Fibroblast of peridontal ligament (primary cell): ENCODE results near the gene UBE2D2.

Experiments used
- DNase-seq: peaks from one replicate; pipeline ENCODE4 v3.0.0-alpha.2; 2010; ENCODE audit errors: extremely low read depth

The UBE2D2 gene

DNA sequence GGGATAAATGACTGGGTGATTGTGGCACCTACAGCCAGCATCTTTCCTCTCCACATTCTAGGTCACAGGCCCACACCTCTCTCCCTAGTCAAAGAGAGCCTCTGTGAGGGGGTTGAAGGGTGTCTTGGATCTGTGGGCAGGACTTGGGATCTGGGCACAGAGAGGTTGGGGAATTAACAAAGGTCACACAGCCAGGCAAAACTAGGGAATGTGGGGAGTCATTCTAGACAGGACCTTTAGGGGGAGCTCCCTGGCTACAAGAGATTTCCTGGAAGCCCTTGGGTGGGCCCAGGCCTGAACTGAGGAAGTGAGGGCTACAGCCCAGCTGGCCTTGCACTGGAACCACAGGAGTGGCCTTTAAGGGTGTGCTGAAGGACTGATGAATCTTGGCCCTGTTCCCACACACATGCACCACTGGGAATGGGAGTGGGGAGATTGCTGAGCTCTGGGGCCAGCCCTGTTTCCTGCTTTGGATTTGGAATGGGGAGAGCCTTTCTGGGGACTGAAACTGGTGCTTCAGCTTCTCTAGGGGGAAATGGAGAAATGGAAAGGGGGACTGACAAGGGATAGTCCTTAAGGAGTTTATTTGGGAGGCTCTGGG is 74.6 kb downstream of the UBE2D2 start:
- DNase-seq: peak; percentile 95

DNA sequence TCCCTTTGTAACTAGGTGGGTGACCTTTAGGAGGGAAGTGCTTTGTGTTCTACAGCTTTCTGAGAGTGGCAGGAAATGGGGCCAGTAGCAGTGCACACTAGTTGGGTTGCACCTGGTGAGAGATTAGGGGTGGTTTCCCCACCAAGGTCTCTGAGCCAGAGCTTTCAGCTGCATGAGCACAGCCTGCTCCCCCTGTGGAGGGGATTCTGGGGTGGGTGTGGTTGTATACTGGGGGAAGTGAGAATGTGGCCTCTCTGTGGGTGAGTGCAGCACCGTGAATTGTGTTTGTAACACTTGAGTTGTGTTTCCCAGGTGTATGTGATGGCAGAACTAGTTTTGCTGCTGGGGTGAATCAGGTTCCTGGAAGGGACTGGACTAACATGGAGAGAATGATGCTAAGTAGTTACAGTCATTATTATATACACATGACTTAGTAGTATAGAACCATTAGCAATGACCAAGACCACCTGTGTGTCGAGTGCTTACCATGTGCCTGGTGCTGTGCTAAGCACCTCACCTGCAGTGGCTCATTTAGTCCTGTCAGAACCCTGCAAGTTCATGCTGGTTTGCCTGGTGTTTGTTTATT is 75.2 kb downstream of the UBE2D2 start:
- DNase-seq: no peak

DNA sequence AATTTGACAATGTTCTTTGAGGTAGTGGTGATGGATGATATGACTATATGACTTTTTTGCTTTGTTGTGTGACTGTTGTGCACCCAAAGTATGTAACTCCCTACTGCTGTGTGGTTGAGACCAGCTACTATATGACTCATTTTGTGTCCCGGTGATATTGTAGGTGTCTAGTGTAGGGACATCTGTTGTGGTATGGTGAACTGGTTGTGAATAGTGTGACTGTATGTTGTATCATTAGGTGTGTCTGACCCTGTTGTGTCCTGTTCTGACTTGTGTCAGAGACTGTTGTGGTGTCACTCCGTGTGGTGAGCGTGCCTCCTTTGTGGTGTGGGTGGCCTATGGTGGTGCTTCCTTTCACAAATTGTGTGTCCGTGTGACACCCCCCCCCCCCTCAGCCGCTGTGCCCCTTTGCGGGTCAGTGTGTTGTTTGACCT is 75.9 kb downstream of the UBE2D2 start:
- no peak for DNase-seq

DNA sequence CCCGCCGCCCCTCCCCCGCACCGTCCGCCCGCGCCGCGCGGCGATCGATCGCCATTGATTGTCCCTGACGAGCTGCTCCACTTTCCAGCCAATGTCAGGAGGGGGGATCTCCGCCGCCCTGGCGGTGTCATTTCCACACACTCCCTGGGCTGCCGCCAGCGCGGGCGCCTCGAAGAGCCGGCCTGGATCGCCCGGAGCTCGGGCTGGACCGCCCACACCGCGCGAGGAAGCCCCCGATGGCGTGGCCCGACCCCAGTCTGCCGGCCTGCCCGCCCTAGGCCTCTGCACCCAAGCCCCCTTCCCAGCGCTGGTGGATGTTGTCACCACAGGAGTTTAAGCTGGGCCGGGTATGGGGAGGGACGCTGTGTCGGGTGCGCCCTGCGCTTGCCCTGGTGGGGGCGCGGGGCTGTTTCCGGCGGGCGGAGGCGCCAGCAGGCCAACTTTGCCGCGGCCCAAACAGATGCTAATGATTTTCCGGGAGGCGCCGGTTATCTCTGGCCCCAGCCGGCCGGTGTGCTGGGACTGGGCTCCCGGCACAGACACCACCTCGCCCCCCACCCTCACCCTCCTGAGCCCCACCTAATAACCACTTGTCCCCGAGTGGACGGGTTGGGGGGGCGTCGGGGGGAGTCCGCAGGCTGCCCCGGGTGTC is 76.4 kb downstream of the UBE2D2 start:
- peak; percentile 75 for DNase-seq

DNA sequence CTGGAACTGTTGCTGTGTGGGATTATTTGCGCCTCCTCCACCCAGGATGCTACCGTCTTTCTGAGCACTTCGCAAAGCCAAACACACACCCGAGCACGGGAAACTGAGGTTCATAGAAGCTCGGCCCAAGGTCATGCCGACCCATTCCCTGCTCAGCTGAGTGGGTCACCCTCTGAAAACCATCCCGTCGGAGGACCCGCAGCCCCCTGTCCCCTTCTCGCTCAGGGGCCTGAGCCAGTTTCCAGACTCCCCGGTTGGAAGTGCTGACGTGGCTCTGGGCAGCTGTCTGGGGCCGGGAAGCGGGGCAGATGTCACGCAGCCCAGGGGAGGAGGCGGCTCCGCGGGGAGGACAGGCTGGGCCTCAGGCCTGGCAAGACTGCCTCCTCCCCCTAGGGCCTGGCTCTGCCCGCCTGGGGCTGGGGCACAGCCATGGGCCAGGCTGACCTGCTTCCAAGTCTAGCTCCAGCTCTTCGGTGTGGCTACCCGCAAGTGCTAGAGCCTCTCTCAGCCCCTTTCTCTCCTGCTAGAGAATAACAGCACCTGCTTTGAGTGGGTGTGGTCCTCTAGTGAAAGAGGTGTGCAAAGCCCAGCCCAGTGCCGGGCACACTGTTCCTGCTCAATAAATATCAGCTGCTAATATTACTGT is 77.1 kb downstream of the UBE2D2 start:
- peak; percentile 56 for DNase-seq

DNA sequence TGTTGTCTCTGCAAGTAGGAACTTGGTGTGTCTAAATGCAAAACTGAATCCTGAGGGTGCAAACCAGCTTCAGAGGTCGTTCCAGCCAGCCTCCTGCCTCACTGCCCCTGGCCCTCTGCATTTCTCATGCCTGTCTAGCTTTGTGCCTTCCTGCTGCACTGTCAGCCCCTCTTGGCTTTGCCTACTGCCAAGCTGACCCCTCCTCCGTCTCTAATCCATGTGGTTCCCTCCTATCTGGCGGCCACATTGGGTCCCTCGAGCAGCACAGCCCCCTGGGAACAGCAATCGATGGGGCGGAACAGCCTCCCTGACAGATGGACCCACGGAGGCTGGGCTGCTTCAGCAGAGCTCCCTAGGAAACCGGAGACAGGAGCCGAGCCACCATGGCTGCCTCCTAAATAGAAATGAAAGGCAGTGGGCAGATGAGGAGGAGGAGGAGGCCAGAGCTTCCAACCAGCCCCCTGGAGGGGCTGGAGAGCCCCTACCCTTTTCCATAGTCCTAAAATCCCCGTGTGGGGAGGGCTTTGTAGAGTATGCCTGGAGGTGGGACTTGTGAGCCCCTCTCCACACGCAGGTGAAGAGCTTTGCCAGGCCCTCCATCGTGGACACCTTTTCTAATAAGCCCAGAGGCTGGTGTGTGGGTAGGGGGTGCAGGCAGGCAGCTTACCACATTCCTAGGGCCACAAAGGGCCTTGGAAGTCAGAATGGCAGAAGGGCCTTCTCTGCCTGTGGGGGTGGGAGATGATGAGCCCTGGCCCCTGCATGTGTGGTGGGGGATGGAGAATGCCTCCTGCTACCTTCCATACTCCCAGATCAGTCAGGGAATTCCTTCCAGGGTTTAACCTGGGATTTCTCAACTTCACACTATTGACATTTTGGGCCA is 77.8 kb downstream of the UBE2D2 start:
- no peak for DNase-seq

DNA sequence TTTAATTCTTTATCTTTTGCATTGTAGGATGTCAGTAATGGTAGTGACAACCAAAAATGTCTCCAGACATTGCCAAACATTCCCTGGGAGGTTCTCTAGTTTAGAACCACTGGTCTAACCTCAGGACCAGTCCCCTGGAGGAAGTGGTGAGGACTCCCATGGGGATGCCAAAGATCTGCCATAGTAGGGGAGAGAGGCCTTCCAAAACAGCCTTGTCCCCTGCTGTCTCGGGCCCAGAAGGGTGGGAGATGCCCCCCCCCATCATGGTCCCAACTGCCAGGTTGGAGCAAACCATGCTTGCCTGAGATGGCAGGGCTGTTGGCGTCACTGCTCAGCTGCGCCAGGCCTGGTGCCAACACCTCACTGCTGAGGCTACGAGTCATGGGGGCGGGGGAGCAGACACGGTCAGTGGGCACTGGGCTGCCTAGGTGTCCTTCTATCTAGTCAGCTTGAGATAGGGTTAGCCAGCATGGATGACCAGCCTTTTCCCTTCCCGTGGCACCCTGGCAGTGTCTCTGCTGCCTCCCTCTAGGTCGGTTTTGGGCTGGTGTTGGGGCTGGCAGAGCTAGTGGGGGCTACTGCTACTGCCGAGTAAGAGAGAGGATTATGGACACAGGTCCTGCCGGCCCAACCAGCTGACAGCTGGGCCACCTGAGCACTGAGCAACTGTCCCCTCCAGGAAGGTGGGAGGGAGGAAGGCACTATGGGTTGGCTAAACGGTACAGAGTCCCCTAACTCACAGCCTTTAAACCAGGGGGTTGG is 78.7 kb downstream of the UBE2D2 start:
- DNase-seq: peak; percentile 39

DNA sequence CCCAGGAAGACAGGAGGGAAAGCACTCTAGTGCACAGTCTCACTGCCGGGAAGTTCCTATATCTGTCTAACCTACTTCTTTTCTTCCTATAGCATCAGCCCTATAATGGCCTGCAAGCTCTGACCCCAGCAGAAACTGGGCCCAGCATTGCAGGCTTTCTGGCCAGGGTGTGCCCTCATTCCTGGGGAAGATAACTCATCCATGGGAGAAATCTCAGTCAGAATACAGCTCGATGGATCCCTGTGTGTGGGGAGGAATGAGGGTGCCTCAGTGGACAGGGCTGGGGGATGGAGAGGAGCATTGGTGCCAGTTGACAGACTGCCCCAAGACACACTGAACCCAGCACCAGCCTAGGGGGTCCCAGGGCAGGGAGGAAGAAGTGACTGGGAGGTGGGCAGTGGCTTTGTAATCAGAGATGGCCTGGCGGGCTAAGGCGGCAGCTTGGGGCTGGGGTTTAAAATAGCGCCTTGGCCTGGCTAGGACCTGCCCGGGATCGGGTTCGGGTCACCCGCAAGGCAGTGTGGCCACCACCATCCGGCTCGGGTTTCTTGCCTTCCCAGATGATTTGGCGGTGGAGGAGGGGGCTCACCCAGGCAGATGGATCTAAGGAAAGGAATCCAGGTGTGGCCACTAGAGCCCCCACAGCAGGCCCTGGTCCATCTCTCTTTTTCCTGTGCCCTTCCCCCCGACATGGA is 79.4 kb downstream of the UBE2D2 start:
- DNase-seq: no peak

DNA sequence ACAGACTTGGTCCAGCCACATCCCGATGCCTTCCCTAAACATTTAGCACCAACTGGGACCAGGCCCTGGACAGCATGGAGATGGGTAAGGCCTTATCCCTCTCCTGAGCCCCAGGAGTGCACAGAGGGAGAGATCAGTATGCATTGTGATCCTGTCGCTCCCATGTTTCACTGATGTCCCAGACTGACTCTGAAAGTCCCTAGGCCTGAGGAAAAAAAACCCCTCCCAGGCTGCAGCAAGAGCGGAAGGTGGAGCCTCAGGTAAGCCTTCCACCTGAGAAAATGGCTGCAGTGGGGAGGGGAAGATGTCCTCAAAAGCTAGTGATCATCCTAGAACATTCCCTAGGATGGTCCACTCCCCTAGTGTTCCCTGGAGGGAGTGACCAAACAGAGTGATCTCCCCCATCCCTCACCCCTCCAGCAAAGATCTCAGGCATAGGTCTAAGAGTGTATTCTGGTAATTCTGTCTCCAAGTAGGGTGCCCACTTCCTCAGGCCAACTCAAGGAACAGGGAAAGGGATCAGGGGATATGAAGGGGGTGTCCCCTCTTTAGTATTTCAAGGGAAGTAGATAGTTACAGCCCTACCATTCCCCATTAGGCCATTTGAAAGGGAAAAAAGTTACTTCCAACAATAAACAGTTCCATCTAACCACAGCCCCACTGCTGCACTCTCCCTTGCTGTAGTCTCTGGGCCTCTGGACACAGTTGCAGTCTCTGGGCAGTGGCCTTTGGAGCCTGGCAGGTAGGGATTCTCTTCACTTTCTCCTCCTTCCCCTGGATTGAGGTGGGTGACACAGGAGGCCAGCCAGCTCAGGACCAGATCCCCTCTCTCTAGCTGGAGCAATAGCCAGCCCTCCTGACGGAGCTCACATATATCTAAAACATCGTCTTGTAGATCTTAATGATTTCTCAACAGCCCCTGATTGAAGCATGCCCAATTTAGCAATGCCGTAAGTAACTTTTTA is 80.3 kb downstream of the UBE2D2 start:
- DNase-seq: no peak

DNA sequence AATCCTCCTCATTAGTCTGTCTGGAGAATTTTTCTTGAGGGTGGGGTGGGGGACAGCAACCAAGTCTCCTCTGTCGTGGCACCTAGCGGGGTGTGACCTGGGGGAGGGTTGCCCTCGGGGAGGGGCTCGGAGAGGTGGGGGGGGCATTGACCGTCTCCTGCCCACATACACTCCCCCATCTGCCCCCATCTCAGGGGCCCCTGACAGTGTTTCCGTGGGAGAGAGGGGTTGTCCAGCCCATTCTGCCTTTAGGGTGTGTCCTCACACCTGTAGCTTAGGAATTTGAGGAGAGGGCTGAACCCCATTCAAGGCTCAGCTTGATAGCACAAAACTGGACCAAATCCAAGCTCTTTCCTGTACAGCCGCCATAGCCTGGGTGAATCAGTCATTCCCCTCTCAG is 81.1 kb downstream of the UBE2D2 start:
- no peak for DNase-seq

DNA sequence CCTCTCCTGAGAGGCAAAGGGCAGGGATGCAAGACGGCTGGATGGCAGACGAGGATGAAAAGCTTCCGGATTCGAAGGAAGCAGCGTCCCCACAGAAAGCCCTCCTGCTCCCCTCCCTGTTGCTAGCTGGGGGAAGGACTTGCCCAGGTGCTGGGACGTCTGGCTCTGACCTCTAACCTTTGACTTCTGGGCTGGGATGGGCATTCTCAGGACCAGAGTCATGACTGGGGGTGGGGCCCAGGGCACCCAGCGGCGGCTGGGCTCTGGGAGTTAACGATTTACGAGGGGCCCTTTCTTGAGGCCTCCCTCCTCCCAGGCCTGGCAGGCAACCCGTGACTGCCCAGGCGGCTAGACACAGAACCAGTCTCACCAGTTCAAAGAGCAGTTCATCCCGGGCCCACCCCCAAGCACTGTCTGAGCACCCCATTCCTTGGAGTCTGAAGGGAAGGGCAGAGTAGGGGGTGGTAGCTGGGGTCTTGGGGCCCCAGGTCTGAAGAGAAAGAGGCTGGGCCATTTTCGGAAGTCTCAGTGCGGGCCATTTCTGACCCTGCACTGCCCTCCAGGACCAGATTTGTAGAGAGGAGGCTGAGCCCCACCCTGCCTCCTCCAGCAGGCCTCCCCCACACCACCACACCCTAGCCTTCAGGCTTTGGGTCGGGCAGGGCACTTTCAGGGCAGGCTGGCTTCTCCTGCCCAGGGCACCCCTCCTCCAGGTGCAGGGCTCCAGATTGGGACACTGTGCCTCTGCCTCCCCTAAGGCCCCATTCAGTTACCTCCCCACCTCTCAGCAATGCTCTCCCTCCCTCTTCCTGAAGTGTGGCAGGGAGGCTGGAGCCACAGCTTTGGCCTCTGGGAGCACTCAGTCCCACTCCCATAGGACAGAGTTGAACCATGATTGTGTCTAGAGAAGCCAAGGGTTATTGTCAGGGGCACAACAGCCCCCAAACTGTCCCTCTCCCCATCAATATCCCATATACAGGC is 82.0 kb downstream of the UBE2D2 start:
- no peak for DNase-seq

DNA sequence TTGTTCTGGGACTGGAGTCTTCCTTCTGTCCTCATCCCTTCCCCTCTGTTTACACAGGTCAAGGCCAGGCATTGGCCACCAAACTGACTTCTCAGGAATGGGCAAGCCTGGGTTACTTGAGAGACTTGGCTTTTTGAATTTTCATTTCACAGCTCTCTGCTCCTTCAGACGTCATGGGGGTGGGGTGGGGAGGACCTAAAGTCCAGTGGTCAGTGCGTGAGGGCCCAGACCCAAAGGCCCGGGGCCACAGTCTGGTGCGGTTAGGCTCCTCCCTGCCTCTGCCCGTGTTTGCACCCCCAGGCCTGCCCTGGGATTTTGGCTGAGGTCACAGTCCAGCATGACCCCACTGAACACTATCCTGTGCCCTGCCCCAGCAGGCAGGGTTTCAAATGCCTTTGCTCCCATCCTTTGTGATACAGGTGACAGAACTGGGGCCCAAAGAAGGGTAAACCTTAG is 82.9 kb downstream of the UBE2D2 start:
- no peak for DNase-seq

DNA sequence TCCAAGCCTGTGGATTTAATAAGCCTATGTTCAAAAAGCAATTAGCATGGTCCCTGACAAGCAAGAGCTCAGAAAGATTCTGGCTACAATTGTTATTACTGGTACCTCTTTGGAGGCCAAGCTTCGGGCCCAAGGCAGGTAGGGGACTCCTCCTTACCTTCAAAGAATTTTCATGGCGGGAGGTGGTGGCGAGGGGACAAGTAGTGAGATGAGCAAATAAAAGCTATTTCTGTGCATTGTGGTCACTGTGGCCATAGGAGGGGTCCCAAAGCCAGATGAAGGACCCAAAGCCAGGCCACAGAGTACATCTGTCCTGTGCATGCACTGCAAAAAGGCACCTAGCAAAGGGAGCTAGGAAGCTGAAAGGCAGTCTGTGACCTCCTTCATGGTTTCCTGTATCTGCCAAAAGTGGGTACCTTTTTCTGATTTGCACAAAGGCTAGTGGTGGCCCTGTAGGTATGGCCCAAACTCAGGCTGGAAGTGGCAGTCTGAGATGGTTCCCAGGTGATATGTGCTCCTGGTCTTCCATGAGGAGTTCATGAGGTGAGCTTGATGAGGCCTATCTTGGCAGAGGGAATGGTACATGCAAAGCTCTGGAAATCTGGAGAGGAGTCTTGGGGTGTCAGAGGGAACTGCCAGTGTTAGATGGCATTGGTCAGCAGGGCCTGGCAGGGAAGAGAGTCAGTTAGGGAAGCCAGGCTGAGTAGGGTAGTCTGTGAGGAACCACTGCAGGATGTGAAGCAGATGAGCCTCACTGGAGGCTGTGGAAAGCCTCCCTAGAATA is 83.7 kb downstream of the UBE2D2 start:
- DNase-seq: no peak

DNA sequence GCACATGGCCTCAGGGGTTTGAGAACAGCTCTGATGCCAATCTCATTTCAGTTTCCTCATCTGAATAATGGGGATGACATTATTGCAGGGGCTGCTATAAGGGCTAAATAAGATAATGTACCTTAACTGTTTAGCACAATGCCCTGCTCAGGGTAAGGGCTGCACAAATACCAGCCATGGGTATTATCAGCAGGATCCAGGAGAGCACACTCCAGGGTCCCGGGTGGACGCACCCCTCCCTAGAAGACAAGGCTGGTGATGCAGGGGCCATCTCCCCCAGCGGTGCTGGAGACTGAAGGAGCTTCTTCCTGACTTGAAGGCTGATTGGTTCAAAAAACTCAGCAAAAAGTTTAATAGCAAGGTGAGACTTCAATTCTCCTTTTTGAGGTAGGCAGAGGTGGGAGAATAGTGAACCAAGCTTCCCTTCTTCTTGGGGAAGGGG is 84.3 kb downstream of the UBE2D2 start:
- no peak for DNase-seq

DNA sequence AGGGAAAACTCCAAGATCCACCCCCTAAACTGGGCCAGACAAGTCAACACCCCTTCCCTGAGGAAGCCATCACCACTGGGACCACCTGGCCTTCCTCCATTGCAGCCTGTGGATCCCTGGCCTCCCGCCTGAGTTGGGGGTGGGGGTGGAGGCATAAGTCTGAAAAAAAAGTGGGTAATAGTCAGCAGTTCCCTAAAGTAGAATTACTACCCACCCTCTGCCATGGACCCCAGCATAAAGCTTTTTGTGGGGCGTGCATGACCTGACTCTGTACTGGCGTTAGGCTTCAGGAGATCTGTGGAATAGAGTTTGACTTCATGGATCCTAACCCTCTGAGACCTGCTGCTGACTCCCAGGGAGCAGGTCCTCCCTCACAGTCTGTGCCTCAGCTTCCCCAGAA is 85.0 kb downstream of the UBE2D2 start:
- DNase-seq: no peak

DNA sequence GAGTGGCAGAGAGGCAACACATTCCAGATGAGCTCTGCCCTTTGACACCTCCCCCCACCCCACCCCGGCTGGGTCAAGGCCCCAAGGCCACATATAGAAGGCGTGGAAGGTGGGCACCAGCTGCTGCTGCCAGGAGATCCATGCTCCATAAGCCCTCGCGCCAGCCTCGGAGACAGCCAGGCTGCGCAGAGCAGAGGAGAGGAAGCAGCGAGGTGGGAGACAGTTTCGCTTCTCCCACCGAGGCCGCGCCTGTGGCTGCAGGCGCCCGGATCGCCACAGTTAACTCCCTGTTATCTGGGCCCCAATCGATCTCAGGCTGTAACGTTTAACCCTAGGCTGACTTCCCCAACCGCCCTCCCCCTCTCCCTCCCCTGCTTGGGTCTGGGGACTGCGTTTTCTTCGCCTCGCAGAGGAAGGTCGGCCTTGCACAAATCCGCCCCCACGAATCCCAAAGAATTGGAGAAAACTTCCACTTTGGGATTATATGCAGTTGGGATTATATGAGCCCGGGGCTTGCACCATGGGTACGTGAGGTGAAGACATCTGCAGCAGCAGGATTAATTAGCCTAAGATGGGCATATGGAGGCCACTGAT is 85.9 kb downstream of the UBE2D2 start:
- no peak for DNase-seq
